Measurements from ENCODE around the gene RAD18.

DNA sequence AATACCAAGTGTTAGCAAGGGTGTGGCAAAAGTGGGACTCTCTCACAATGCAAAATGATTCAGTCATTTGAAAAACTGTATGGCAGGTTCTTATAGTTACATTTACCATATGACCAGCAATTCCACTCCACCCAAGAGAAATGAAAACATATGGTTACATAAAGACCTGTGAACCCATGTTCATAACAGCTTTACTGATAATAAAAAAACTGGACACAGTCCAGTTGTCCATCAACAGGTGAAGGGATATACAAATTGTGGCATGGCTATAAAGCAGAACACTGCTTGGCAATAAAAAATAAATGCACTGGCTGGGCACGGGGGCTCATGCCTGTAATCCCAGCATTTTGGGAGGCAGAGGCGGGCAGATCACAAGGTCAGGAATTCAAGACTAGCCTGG lies 30.8 kb downstream of the RAD18 start:
- TF ChIP-seq, protein P1, sequence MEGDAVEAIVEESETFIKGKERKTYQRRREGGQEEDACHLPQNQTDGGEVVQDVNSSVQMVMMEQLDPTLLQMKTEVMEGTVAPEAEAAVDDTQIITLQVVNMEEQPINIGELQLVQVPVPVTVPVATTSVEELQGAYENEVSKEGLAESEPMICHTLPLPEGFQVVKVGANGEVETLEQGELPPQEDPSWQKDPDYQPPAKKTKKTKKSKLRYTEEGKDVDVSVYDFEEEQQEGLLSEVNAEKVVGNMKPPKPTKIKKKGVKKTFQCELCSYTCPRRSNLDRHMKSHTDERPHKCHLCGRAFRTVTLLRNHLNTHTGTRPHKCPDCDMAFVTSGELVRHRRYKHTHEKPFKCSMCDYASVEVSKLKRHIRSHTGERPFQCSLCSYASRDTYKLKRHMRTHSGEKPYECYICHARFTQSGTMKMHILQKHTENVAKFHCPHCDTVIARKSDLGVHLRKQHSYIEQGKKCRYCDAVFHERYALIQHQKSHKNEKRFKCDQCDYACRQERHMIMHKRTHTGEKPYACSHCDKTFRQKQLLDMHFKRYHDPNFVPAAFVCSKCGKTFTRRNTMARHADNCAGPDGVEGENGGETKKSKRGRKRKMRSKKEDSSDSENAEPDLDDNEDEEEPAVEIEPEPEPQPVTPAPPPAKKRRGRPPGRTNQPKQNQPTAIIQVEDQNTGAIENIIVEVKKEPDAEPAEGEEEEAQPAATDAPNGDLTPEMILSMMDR (IDR thresholded peaks at IDR 0.05; ENCODE audit: low read length): no peak
- no peak for TF ChIP-seq EZH2 (optimal IDR thresholded peaks at IDR 0.05; ENCODE audit: low read depth, low read length)
